HUES6 (cell line): Measurements from ENCODE around the gene CCDC92B.

ENCODE experiments used
- H3K27ac ChIP-seq: 2 replicates; pipeline ENCODE4 v1.7.0; 2013; ENCODE audit warnings: low read depth, mild to moderate bottlenecking, low read length, inconsistent platforms
- H3K27me3 ChIP-seq: 2 replicates; pipeline ENCODE4 v1.6.1; 2013; ENCODE audit warnings: low read length; ENCODE audit not compliant: control insufficient read depth, insufficient read depth
- H3K36me3 ChIP-seq: 2 replicates; pipeline ENCODE4 v1.6.1; 2013; ENCODE audit warnings: low read length; ENCODE audit not compliant: control insufficient read depth, insufficient read depth
- H3K4me1 ChIP-seq: 2 replicates; pipeline ENCODE4 v1.6.1; 2013; ENCODE audit warnings: low read length; ENCODE audit not compliant: control insufficient read depth, insufficient read depth
- H3K4me3 ChIP-seq: 2 replicates; pipeline ENCODE4 v1.5.1; 2013; ENCODE audit warnings: low read depth, low read length
- H3K9ac ChIP-seq: one replicate; pipeline ENCODE4 v1.6.1; 2013; ENCODE audit warnings: mild to moderate bottlenecking, low read length
- H3K9me3 ChIP-seq: 2 replicates; pipeline ENCODE4 v1.6.1; 2013; ENCODE audit warnings: low read depth, low read length; ENCODE audit not compliant: control insufficient read depth, insufficient read depth

The CCDC92B gene

GRCh38 chr17:2708585-2709182 is 40.8 kb downstream of the CCDC92B start:
- H3K27ac ChIP-seq, result no peak overlapping the region
- peaks cover 49% of the 10 kb centered on the region for H3K4me1 ChIP-seq
- H3K4me3 ChIP-seq, result no peak overlapping the region
- H3K9ac ChIP-seq, result no peak overlapping the region
- H3K27me3 ChIP-seq, result peaks cover 10% of the 10 kb centered on the region; the same call in 1 of the 2 replicates
- H3K36me3 ChIP-seq, result peaks cover 6% of the 10 kb centered on the region
- no peaks in the 10 kb centered on the region for H3K9me3 ChIP-seq

DNA sequence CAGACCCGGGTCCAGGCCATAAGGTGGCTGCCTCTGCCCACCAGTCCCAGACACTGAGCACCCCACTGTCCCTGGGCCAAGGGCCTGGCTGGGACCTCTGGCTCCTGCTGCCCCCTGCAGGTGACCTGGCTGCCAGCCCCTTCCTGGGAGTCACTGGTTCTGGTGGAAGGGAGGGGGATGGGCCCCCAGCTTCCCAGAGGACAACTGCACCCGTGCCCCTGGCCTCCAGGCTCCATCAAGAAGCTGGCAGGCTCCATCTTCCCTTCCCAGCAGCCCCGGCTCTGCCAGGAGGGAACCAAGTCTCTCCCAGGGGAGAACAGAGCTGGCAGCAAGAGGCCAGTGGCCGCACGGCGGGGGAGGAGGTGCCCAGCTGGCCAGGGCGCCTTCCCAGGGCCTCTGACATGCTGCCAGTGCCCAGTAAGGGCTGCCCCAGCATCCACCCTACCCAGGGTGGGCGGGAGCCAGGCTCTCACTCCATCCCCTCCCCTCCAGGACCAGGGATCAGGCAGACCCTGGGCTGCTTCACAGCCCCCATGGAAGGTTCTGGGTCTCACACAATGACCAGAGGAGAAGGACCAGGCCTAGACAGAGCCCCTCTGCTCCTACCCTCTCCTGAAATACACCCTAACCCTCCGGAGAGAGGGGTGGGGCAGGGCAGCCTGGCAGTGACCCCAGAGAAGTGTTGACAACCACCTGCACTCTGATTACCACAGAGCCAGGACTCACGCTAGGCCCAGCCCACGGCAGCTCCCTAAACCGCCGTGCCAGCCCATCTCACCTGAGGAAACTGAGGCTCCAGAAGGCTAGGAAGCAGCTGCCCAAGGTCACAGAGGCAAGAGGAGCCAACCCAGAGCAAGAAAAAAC is 41.5 kb downstream of the CCDC92B start:
- no peak overlapping the region for H3K4me3 ChIP-seq
- H3K9ac ChIP-seq, result no peak overlapping the region
- peaks cover 49% of the 10 kb centered on the region for H3K4me1 ChIP-seq
- H3K36me3 ChIP-seq, result peaks cover 13% of the 10 kb centered on the region
- no peaks in the 10 kb centered on the region for H3K9me3 ChIP-seq
- no peak overlapping the region for H3K27ac ChIP-seq
- peaks cover 10% of the 10 kb centered on the region; the same call in 1 of the 2 replicates for H3K27me3 ChIP-seq

DNA sequence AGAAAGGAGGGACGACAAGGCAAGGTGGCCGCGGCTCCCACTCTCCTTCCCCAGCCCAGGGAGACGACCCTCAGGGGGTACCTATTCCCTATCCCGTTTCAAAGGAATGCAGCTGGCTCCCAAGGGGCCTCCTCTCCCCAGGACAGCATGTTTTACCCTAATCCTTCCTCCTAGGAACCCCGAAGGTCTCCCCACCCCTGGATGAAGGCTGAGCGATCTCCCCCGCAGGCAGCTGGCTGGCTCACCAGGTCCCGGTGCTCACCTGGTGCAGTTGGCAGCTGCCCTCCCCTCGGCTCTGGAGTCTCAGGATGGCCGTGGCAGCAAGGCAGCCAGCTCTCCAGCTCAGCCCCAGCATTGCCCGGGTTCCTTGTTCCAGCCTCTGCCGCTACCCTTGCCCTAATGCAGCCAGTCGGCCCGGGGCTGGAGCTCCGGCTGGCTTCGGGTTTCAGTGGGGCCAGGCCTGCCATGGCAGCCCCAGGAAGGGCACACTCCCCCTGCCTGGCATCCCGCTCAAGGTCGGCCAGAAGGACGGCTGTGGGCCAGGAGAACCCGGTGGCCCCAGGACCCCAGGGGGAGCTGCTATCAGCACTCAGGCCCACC is 42.4 kb downstream of the CCDC92B start:
- no peak overlapping the region for H3K27ac ChIP-seq
- H3K36me3 ChIP-seq, result peaks cover 23% of the 10 kb centered on the region

GRCh38 chr17:2705888-2706795 is 43.3 kb downstream of the CCDC92B start:
- no peak overlapping the region for H3K27ac ChIP-seq
- peaks cover 38% of the 10 kb centered on the region for H3K4me1 ChIP-seq

More for the DNA sequence above, 42.4 kb downstream of the CCDC92B start:
- Histone ChIP-seq H3K27me3 (peaks cover 10% of the 10 kb centered on the region; the same call in 1 of the 2 replicates), H3K4me3 (no peak overlapping the region), H3K9me3 (no peaks in the 10 kb centered on the region), H3K9ac (no peak overlapping the region), H3K4me1 (peaks cover 41% of the 10 kb centered on the region)

GRCh38 chr17:2705263-2705662 is 44.2 kb downstream of the CCDC92B start:
- peaks cover 30% of the 10 kb centered on the region for H3K4me1 ChIP-seq
- no peaks in the 10 kb centered on the region for H3K9me3 ChIP-seq
- no peak overlapping the region for H3K4me3 ChIP-seq
- no peak overlapping the region for H3K9ac ChIP-seq
- no peak overlapping the region for H3K27ac ChIP-seq
- peaks cover 40% of the 10 kb centered on the region for H3K36me3 ChIP-seq
- peaks cover under 1% of the 10 kb centered on the region; the same call in 1 of the 2 replicates for H3K27me3 ChIP-seq

More at GRCh38 chr17:2705888-2706795, 43.3 kb downstream of the CCDC92B start:
- no peak overlapping the region for H3K4me3 ChIP-seq
- no peaks in the 10 kb centered on the region for H3K9me3 ChIP-seq
- peaks cover 9% of the 10 kb centered on the region; the same call in 1 of the 2 replicates for H3K27me3 ChIP-seq
- no peak overlapping the region for H3K9ac ChIP-seq
- H3K36me3 ChIP-seq, result peaks cover 31% of the 10 kb centered on the region

DNA sequence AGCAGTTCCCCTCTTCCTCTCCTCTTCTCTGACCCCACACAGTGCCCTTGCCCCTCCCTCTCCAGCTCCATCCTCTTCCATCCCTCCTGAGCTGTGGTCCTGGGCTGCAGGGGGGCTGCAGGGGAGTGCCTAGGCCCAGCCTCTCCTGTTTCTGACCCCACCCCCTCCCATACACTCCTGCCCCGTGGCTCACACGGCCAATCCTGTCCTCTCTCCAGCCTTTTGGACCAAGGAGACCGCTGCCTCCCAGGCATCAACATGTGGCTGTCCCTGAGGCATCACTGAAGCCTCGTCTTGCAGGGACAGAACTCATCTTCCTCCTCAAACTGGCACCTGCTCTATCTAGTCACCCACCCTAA is 44.6 kb downstream of the CCDC92B start:
- peaks cover 26% of the 10 kb centered on the region for H3K4me1 ChIP-seq
- no peaks in the 10 kb centered on the region for H3K27me3 ChIP-seq
- H3K9ac ChIP-seq, result no peak overlapping the region
- peaks cover 44% of the 10 kb centered on the region for H3K36me3 ChIP-seq
- no peak overlapping the region for H3K27ac ChIP-seq
- H3K4me3 ChIP-seq, result no peak overlapping the region
- H3K9me3 ChIP-seq, result no peaks in the 10 kb centered on the region

GRCh38 chr17:2704031-2704889 is 45.2 kb downstream of the CCDC92B start:
- H3K9me3 ChIP-seq, result no peaks in the 10 kb centered on the region
- no peak overlapping the region for H3K4me3 ChIP-seq
- H3K9ac ChIP-seq, result no peak overlapping the region
- peaks cover 22% of the 10 kb centered on the region for H3K4me1 ChIP-seq
- H3K36me3 ChIP-seq, result peaks cover 46% of the 10 kb centered on the region
- H3K27me3 ChIP-seq, result no peaks in the 10 kb centered on the region
- no peak overlapping the region for H3K27ac ChIP-seq

DNA sequence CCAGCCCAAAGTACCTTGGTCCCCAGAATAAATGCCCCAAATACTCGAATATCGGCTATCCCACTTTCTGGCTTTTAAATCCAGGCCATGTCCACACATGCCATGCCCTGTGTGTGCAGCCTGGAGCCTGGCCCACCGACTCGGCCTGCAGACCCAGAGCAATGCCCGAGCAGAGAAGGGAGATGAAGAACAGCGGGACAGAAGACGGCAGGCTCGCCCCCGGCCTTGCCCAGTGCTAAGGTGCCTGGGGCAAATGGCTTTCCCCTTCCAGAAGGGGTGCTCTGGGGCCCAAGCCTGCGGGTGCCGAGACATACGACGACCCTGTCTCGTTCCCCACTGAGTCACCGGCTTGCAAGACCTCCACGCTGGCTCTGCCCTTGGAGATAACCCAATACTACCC is 45.8 kb downstream of the CCDC92B start:
- Histone ChIP-seq H3K9ac (no peak overlapping the region), H3K9me3 (no peaks in the 10 kb centered on the region), H3K27ac (no peak overlapping the region), H3K36me3 (peaks cover 51% of the 10 kb centered on the region), H3K4me1 (peaks cover 17% of the 10 kb centered on the region), H3K4me3 (no peak overlapping the region), H3K27me3 (no peaks in the 10 kb centered on the region)

DNA sequence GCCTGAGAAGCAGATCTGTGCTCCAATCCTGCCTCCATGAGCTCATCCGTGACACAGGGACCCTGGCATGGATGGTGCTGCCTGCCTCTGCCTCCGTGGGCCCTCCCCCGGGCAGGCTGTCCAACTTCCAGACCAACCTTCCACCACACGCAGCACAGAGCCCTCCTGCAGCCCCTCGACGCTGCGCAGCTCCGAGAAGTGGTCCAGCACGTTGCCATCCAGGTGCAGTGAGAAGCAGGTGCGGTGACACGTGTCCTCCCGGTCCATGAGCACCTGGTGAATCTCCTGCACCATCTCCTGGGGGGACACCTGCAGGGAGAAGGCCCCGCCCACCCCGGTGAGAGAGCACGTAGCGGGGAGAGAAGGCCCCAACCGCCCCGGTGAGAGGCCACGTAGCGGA is 46.3 kb downstream of the CCDC92B start:
- Histone ChIP-seq H3K27ac (no peak overlapping the region), H3K27me3 (no peaks in the 10 kb centered on the region), H3K4me1 (peaks cover 14% of the 10 kb centered on the region), H3K4me3 (no peak overlapping the region), H3K9ac (no peak overlapping the region), H3K9me3 (no peaks in the 10 kb centered on the region), H3K36me3 (peaks cover 56% of the 10 kb centered on the region)
